Glomerular visceral epithelial cell (primary cell): ENCODE measurements around the gene ARHGEF7.
"Not testable (repeated sequence)": the region's sequence is repeated elsewhere in the genome, so short reads cannot be mapped to it uniquely, and the experiment has no call there.

Source experiments
- DNase-seq: peaks from one replicate; pipeline ENCODE4 v3.0.0-alpha.2; 2016; ENCODE audit errors: extremely low spot score

Gene ARHGEF7, protein sequence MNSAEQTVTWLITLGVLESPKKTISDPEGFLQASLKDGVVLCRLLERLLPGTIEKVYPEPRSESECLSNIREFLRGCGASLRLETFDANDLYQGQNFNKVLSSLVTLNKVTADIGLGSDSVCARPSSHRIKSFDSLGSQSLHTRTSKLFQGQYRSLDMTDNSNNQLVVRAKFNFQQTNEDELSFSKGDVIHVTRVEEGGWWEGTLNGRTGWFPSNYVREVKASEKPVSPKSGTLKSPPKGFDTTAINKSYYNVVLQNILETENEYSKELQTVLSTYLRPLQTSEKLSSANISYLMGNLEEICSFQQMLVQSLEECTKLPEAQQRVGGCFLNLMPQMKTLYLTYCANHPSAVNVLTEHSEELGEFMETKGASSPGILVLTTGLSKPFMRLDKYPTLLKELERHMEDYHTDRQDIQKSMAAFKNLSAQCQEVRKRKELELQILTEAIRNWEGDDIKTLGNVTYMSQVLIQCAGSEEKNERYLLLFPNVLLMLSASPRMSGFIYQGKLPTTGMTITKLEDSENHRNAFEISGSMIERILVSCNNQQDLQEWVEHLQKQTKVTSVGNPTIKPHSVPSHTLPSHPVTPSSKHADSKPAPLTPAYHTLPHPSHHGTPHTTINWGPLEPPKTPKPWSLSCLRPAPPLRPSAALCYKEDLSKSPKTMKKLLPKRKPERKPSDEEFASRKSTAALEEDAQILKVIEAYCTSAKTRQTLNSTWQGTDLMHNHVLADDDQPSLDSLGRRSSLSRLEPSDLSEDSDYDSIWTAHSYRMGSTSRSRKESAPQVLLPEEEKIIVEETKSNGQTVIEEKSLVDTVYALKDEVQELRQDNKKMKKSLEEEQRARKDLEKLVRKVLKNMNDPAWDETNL

DNA sequence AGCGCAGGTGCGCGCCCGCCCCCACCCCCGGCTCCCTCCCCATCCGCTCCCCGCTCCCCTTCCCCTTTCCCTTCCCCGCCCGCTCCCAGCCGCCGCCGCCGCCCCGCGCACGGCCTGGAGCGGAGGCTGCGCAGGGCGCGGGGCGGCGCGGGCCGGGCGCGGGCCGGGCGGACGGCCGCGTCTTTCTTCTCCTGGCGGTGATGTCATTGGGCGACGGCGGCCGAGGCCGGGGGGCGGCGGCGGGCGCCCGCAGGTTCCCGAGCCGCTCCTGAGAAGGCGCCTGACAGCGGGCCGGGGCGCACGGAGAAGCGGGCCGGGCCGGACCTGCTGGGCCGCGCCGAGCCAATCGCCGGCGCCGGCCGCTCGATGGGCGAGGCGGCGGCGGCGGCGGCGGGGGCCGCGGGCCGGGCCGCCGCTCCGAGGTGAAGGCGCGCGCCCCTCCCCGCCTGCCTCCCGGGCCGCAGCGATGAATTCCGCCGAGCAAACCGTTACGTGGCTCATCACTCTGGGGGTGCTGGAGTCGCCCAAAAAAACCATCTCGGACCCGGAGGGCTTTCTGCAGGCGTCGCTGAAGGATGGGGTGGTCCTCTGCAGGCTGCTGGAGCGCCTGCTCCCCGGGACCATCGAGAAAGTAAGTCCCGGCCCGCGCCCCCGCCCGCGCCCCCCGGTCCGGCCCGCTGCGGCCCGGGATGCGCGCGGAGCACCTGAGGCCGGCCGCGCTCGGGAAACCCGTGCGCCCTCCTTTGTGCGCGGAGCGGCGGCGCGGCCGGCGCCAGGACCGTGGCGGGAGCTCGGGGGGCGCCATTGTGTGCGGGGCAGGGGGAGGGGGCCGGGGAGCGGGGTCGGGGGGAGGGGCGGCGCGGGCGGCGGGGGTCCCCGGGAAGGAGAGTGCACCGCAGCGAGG, at the start of gene ARHGEF7:
TSS of gene ARHGEF7 (plus strand) at position 250 of the 904 bp plus-strand sequence. CDS start at position 467, 217 bp downstream.
- no peak for DNase-seq

DNA sequence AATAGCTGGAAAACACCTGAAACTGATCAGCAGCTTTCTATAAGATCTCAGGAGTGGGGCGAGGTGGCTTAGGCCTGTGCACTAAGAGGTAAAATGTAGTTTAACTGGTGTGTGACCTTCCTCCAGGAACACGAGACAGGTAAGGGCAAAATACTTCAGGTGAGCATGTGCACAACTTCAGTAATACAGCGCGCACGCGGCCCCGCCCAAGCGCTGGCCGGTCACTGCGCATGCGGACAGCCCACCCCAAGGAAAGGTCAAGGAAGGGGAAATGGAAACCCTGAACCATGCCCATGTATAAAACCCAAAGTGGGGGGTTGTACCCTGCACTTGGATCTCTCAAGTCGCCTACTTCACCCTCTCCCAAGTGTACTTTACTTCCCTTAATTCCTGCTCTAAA, 49.4 kb upstream of the ARHGEF7 start:
- DNase-seq, result no peak

DNA sequence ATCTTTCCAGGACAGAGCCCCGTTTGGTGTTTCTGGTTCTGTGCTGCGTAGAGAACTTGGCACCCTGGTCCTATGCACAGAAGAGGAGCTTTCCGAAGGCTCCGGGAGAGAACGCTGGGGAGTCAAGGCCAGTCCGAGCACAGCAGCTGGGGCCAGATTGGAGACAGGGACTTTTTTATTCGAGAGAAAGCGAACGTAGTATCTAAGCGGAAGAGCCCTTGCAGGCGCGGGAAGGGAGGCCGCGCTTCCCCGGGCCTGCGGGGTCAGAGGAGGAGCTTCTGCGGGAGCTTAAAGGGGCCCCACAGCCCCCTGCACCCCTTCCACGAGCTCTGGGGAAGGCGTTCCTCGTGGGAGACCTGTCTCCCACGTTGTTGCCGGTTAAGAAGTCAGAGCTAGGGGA, 48.6 kb upstream of the ARHGEF7 start:
- no peak for DNase-seq

DNA sequence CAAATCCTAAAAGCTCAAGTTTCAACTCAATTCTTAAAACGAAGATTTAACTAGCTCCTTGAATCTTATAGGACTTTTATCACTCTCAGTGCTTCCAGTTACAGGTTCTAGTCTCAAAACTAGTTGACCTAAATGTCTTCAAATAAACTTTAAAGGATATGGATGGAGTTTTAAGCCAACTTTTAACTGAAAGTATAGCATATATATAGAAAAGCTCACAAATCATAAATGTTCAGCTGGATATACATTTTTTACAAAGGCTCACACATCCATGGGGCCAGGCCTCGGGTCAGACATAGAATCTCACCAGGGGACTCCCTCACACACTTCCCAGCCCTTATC, 47.1 kb upstream of the ARHGEF7 start:
- DNase-seq, result no peak

DNA sequence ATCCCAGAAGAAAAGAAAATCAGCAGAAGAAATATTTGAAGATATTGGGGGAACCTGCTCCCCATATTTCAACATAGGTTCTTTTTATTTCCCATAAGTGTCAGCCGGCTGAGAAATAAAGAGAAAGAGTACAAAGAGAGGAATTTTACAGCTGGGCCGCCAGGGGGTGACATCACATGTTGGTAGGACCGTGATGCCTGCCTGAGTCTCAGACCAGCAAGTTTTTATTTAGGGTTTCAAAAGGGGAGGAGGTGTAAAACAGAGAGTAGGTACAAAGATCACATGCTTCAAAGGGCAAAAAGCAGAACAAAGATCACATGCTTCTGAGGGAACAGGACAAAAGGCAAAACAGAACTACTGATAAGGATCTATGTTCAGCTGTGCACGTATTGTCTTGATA, 44.0 kb upstream of the ARHGEF7 start:
- DNase-seq, result peak; percentile 14

DNA sequence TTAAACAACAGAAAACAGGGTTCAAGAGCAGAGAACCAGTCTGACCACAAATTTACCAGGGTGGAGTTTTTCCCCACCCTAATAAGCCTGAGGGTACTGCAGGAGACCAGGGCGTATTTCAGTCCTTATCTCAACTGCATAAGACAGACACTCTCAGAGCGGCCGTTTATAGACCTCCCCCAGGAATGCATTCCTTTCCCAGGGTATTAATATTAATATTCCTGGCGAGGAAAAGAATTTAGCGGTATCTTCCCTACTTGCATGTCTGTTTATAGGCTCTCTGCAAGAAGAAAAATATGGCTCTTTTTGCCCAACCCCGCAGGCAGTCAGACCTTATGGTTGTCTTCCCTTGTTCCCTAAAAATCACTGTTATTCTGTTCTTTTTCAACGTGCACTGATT, 43.6 kb upstream of the ARHGEF7 start:
- not testable (repeated sequence) for DNase-seq

DNA sequence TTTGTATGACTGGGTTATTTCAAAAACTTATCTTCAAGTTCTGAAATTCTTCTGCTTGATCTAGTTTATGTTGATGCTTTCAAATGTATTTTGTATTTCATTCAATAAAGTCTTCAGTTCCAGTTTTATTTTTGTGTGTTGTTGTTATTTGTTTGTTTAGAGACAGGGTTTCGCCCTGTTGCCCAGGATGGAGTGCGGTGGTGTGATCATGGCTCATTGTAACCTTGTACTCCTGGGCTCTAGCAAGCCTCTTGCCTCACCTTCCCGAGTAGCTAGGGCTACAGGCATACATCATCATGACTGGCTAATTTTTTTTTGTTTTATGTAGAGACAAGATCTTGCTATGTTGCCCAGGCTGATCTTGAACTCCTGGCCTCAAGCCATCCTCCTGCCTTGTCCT, 40.3 kb upstream of the ARHGEF7 start:
- DNase-seq, result no peak

DNA sequence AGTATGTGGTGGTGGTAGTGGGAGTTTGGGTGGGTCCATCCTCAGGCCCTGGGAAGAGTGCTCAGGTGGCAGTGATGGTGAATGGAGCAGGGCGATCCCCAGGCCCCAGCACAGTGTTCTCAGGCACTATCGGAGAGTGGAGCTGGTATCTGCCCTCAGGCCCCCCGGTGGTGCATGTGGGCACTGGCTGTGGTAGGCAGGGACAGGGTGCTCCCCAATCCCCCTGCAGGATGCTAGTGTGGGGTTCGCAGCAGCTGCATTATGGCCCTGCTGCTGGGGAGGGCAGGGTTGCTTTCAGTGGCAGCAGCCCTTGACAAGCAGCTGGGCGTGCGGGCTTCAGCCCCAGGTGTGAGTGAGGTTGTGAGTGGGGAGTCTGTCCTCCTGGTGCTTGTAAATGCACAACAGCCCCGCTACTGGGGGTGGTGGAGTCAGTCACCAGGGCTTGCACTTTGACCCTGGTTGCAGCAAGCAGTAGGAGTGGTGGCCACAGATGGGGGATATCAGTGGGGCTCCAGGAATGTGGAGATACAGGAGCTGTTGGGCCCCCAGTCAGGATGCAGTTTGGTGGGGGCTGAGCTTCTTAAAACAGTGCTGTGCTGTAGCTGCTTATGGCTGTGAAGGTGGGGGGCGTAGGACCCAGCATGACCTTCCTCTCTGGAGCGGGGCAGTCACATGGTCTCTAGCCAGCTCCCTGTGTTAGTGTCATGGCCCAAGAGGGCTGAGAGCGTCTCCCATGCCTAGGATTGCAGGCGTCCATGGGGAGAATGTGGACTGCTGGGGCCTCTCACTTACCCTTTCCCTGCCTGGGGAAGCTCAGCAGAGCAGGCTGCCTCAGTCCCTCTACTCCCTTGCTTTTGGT, 38.7 kb upstream of the ARHGEF7 start:
- DNase-seq, result no peak

DNA sequence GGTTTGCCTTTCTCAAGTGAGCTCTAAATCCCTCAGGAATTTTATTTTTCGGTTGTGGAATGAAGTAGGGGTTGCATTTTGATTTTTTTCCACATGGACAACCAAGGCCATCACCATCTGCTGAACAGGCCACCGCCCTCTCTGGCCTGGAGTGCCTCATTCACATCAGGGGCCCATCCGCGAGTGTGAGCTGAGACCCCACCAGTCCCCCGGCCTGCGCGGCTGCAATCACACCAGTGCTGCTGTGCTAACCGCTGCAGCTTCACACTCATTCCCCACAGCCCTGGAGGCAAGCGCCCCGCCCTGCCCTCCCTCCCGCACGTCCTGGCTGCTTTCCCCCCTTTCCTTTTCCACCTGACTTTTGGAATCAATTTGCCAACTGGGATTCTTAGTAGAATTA, 35.7 kb upstream of the ARHGEF7 start:
- no peak for DNase-seq

DNA sequence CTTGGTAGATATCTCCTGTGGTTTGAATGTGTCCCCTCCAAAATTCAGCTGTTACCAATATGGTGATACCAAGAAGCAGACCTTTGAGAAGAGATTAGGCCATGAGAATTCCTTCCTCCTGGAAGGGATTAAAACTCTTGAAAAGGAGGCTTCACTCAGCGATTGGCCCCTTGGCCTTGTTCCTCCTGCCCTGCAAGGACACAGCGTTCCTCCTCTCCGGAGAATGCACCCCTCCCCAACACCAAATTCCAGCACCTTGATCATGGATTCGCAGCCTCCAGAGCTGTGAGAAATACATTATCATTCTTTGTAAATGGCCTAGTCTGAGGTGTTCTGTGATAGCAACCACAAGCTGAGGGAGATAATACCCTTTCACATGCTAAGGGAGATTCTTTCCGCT, 34.5 kb upstream of the ARHGEF7 start:
- DNase-seq, result no peak

DNA sequence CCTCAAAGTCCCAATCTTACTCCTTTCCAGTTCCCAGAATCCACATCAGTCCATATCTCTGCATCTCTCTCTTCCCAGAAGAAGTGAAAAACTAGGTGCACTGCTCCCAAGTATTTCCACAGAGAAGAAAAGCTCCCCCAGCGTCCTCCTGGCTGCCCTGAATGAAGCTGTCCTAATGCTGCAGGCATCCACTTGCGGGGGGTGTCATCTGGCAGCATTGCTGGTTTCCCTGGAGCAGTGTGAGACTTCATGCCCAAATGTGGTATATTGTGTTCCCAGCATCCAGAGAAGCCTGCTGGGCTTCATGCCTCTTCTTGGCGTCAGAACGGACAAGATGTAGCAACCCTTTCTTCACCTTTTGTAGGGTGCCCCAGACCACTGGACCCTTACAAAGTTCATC, 32.9 kb upstream of the ARHGEF7 start:
- DNase-seq, result no peak

DNA sequence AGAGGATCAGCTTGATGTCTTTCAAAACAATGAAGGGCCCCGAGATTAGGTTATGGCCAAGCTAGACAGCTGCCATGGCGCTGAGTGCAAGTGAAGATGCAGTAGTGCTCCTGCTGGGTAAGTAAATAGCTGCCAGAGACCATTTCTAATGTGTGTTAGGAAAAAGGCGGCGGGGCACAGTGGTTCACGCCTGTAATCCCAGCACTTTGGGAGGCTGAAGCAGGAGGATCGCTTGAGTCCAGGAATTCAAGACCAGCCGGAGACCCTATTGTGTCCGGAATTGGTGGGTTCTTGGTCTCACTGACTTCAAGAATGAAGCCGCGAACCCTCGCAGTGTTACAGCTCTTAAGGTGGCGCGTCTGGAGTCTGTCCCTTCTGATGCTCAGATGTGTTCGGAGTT, 32.3 kb upstream of the ARHGEF7 start:
- not testable (repeated sequence) for DNase-seq

DNA sequence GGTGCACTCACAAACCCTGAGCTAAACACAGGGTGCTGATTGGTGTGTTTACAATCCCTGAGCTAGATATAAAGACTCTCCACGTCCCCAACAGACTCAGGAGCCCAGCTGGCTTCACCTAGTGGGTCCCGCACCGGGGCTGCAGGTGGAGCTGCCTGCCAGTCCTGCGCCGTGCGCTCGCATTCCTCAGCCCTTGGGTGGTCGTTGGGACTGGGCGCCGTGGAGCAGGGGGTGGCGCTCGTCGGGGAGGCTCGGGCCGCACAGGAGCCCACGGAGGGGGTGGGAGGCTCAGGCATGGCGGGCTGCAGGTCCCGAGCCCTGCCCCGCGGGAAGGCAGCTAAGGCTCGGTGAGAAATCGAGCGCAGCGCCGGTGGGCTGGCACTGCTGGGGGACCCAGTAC, 31.4 kb upstream of the ARHGEF7 start:
- DNase-seq, result not testable (repeated sequence)

DNA sequence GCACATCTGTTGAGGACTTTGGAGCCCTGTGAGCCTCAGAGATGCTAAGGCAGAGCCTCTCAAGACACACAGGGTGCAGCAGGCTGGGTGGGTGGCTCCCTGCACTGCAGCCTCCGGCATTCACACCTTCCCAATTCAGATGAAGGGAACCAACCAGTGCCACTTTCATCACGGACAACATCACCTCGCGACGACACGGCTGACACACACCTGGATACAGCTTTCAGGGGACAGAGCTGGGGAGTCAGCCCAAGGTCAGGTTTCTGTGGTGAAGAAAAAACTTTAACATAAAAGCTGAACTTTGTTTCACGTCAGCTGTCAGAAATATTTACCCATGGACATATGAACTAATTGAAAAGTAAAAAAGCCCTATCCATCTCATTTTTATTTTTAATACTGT, 24.9 kb upstream of the ARHGEF7 start:
- no peak for DNase-seq

DNA sequence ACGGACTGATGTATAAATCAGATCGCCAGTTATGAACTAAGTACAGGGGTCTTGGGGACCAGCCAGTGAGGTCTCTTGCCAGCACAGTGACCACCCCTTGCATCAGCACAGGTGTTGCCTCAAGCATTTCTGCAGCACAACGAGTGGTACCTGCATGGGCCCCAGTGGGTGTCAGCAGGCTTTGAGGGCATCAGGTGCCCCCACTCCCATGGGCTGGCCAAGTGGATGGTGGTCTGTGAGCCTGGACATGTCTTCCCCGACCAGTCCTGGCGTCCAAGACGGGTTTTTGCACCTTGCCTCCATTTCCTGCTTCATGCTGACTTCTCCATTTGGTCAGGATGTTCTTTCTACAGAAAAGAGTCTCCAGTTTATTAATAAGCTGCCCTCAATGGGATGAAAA, 22.4 kb upstream of the ARHGEF7 start:
- no peak for DNase-seq

DNA sequence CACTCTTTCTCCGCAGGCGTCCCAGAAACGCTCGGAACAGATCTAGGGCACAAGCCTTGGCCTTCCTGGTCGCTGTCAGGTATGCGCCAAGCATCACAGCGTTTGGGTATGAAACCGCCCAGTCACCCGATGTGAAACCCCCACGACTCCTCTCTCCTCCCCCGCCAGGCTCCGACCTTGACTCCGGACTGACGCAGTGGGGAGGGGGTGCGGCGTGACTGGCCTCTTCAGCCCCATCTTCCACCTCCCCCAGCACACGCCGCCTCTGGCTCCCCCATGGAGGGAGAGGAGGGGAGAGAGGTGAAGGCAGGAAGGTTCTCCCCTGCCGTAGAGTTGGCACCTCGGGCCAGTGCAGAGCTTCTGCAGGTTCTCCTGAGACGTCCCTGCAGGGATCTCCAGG, 22.0 kb upstream of the ARHGEF7 start:
- DNase-seq, result no peak

DNA sequence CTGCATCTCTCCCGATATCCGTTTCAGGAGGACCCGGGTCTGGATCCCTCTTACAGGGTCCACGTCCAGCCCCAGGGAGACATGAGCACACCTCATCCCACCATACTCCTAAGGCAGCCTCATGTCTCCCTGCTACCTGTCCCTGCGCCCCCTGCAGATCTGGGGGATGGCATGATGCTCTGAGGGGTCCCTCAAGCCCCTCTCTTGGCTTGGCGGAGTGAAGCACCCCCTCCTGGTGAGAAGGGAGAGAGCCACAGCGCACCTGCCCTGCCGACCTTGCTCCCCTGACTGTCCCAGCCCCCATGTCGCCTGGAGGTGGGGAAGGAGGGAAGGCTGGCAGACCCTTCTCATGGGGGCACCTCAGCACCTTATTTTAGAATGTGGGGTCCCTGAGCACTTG, 21.5 kb upstream of the ARHGEF7 start:
- DNase-seq, result no peak

DNA sequence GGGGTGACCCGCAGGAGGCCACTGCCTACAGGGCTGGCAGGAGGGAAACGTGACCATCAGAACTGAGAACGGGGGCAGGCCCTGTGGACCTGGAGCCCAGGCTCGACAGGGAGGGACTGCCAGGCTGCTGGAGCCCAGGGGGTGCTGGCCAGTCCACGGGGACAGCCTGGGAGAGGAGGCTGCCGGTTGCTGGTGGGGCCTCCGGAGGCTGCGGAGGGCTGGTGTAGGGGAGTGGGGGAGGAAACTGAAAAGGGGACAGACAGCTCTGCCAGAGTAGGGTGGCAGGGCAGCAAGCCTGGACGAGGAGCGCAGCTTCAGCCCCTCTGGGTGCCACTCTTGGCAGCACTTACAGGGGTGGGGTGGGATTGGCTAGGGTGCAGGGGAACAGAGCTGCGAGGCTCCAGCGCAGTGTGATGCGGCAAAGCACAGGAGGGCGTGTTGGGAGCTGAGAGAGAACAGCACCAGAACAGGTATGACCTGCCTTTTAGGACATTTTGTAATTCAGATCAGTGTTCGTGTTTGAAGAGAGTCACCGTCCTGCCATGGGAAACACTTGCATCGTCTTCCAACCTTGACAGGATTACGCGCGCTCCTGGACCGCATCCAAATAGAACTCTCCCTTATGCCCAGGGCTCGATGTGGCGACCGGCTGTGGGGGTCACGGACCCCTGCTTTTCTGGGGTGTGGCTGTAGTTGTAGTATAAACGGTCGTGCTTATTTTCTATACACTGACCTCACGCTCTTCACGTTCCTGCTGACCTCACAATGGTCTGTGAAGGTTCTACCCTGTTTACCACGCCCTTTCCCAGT, 19.9 kb upstream of the ARHGEF7 start:
- no peak for DNase-seq

DNA sequence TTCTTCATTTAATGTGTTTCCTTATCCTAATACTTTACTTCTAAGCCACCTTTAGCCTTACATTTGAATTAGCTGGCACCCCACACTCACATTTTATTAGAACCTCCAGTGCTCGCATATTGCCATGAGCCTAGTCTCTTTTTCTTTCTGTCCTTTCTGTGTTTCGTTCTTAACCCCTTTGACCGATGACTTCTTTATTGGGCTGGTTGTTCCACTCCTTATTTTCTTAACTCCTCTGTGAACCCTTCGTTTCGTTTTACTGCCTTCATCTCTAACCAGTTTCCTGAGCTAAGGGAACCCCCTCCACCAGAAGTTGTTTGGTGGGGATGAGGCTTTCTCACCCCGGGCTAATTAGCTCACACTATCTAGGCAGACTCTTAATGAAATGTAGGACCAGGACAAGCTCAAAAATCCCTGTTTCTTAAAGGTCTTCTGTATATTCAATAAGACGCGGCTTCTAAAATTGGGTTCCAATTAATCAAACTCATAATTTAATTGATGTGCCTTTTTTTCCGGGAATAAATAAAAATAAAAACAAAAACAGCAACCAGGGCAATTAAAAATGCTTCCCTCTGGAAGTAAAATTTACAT, 19.1 kb upstream of the ARHGEF7 start:
- no peak for DNase-seq

DNA sequence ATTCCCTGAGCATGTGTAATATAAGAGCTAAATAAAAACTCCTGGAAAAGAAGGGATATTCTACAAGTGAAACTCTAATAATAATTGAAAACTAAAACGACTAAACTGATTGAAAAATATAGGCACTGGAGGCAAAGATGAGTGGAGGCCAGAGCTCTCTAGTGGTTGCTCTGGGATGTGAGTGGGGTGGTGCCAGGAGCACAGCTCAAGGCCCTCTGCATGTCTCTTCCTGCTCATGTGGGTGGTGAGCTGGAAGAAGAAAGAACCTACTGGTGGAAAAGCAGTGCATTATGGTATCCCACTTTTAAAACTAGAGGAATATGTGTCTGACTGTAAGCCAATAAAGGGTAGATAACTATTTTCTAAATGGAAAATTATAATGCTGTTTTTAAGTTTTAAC, 15.8 kb upstream of the ARHGEF7 start:
- DNase-seq, result no peak
